A549 treated with AZD2906 at 1 μM for 4 hours (cell line): ENCODE results near the gene SBK1. TPM values are rescaled to one million over a fixed set of nuclear protein-coding genes. Genes with fewer than 3 reads are reported as not detected.

Source experiments
- total RNA-seq: library from RNA; stranded (reverse); fragments of 200-300 nt; extraction: Qiagen RNA extraction; gene quantifications from 5 replicates; pipeline ENCODE4 v1.2.3, GENCODE V29; 2022

The SBK1 gene
- total RNA-seq, result 0.26 to 0.34 TPM (median 0.29 TPM) in 5 replicates

GRCh38 chr16:28291651-28292626, at the start of gene SBK1:
SBK1 (plus strand) TSS chr16:28292525; CDS start chr16:28317392, 24,867 bp downstream.

DNA sequence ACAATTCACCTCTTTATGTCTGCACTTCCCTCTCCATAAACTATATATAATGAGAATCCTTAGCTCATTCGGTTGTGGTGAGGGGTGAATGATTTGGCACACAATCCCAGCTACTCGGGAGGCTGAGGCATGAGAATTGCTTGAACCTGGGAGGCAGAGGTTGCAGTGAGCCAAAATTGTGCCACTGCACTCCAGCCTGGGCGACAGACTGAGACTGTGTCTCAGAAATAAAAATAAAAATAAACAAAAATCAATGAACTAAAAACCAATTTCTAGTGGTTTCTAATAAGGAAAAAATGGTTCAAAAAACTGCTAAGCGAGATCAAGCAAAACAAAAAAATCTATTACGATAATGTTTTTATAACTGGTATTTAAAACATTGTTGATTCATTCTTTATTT, 71.1 kb downstream of the SBK1 start, which contains the start of gene NPIPB6:
NPIPB6 (minus strand) TSS at position 101 of the 400 bp plus-strand sequence. CDS start 686 bp downstream, outside the sequence.

Other genes with a start within 250 kb of the SBK1 start
- gene GSG1L, start 228.8 kb upstream of the SBK1 start, total RNA-seq, result 0.05 to 0.15 TPM (median 0.08 TPM) in 4 of 5 replicates, not detected in the other
- gene XPO6, start 80.6 kb upstream of the SBK1 start, total RNA-seq, result 72.7 to 100 TPM (median 97.3 TPM) in 5 replicates
- 1.2 to 2.3 TPM (median 1.5 TPM) in 5 replicates for gene NPIPB6, start 71.0 kb downstream of the SBK1 start, total RNA-seq
- gene EIF3CL, start 111.3 kb downstream of the SBK1 start, total RNA-seq, result 61.3 to 116 TPM (median 76.6 TPM) in 5 replicates
- gene NPIPB7, start 179.8 kb downstream of the SBK1 start, total RNA-seq, result 0.11 to 0.36 TPM (median 0.21 TPM) in 4 of 5 replicates, not detected in the other
- 19.6 to 39.3 TPM (median 32.8 TPM) in 5 replicates for gene CLN3, start 199.5 kb downstream of the SBK1 start, total RNA-seq
- 0.03 to 0.13 TPM (median 0.05 TPM) in 5 replicates for gene APOBR, start 202.1 kb downstream of the SBK1 start, total RNA-seq
- not detected in 5 replicates for gene IL27, start 214.3 kb downstream of the SBK1 start, total RNA-seq
- gene NUPR1, start 246.4 kb downstream of the SBK1 start, total RNA-seq, result 10.8 to 18.9 TPM (median 14.9 TPM) in 5 replicates